CD14-positive monocyte (primary cell): ENCODE data around the gene MARS1. TPM values are rescaled to one million over a fixed set of nuclear protein-coding genes. Genes with fewer than 3 reads are reported as not detected.

Experiments used
- DNase-seq, 3 donors: peaks; one replicate each; pipeline ENCODE4 v3.0.0-alpha.2; 2011 to 2022
- H2AFZ ChIP-seq: 2 replicates; pipeline ENCODE4 v1.6.0; 2012; ENCODE audit warnings: mild to moderate bottlenecking, low read depth, low read length, inconsistent platforms; ENCODE audit not compliant: insufficient read depth, poor library complexity, severe bottlenecking
- H3K27ac ChIP-seq, 2 donors: 1 replicate in 1 of 2; 2 replicates in 1 of 2; pipeline ENCODE4 v1.5.1; 2012 to 2013; ENCODE audit warnings: low read length in 2 of 2, control low read depth in 1 of 2, inconsistent platforms in 1 of 2, low read depth in 1 of 2, mild to moderate bottlenecking in 1 of 2
- H3K27me3 ChIP-seq, 2 donors: one replicate each; pipeline versions ENCODE4 v1.6.0 to v1.6.1; 2011 to 2013; ENCODE audit warnings: low read length in 2 of 2; ENCODE audit not compliant: control insufficient read depth in 2 of 2, insufficient read depth in 2 of 2
- H3K36me3 ChIP-seq, 2 donors: replicated peaks in 1 of 2; 1 replicate in 1 of 2; 2 replicates in 1 of 2; pipeline versions ENCODE4 v1.5.1 to v1.6.1; 2012 to 2013; ENCODE audit warnings: low read length in 2 of 2, control low read depth in 1 of 2, inconsistent platforms in 1 of 2, mild to moderate bottlenecking in 1 of 2; ENCODE audit not compliant: insufficient read depth in 2 of 2, control insufficient read depth in 1 of 2
- H3K4me1 ChIP-seq, 2 donors: 1 replicate in 1 of 2; 2 replicates in 1 of 2; pipeline versions ENCODE4 v1.5.1 to v1.6.1; 2012 to 2013; ENCODE audit warnings: low read length in 2 of 2, control low read depth in 1 of 2, inconsistent platforms in 1 of 2, mild to moderate bottlenecking in 1 of 2, moderate library complexity in 1 of 2; ENCODE audit not compliant: insufficient read depth in 2 of 2, control insufficient read depth in 1 of 2
- H3K4me2 ChIP-seq: replicated peaks from 2 replicates; pipeline ENCODE3; 2012; ENCODE audit warnings: low read length, moderate library complexity, mild to moderate bottlenecking; ENCODE audit not compliant: poor library complexity, severe bottlenecking; ENCODE audit errors: extremely low read depth
- H3K4me3 ChIP-seq, 3 experiments: fragments of 200-600 bp in 1 of 3; sonication (generic) in 1 of 3; replicated peaks in 1 of 3; 1 replicate in 2 of 3; 2 replicates in 1 of 3; pipeline ENCODE4 v1.5.1; 2011 to 2013; ENCODE audit warnings: low read length in 3 of 3, mild to moderate bottlenecking in 3 of 3, control low read depth in 2 of 3, low read depth in 2 of 3, inconsistent platforms in 1 of 3, moderate library complexity in 1 of 3
- H3K79me2 ChIP-seq: 2 replicates; pipeline ENCODE4 v1.6.0; 2012; ENCODE audit warnings: mild to moderate bottlenecking, control low read depth, inconsistent platforms, low read length, moderate library complexity; ENCODE audit not compliant: insufficient read depth
- H3K9ac ChIP-seq: 2 replicates; pipeline ENCODE4 v1.6.0; 2017; ENCODE audit warnings: low read length, mild to moderate bottlenecking; ENCODE audit not compliant: insufficient read depth, poor library complexity, severe bottlenecking
- H3K9me3 ChIP-seq, 2 donors: replicated peaks in 1 of 2; 1 replicate in 1 of 2; 2 replicates in 1 of 2; pipeline versions ENCODE4 v1.5.1 to v1.6.1; 2012 to 2013; ENCODE audit warnings: low read length in 2 of 2, control low read depth in 1 of 2; ENCODE audit not compliant: control insufficient read depth in 1 of 2, insufficient read depth in 1 of 2
- H4K20me1 ChIP-seq: 2 replicates; pipeline ENCODE4 v1.6.0; 2012; ENCODE audit warnings: mild to moderate bottlenecking, low read length, control low read depth, moderate library complexity; ENCODE audit not compliant: insufficient read depth
- H3K27ac Mint-ChIP-seq, 7 donors: one replicate each; pipeline ENCODE4 v1.8.0; 2020; ENCODE audit warnings: mild to moderate bottlenecking in 7 of 7, mixed read lengths in 7 of 7, moderate library complexity in 6 of 7, inconsistent platforms in 2 of 7
- H3K27me3 Mint-ChIP-seq, 3 donors: one replicate each; pipeline ENCODE4 v1.8.0; 2021 to 2022; ENCODE audit warnings: low read depth in 3 of 3, mild to moderate bottlenecking in 3 of 3, mixed read lengths in 3 of 3, moderate library complexity in 3 of 3, inconsistent platforms in 1 of 3
- H3K36me3 Mint-ChIP-seq, 2 donors: one replicate each; pipeline ENCODE4 v1.8.0; 2020; ENCODE audit warnings: mixed read lengths in 2 of 2, inconsistent platforms in 1 of 2, mild to moderate bottlenecking in 1 of 2
- H3K4me1 Mint-ChIP-seq: one replicate; pipeline ENCODE4 v1.8.0; 2020; ENCODE audit warnings: mild to moderate bottlenecking, mixed read lengths
- H3K4me3 Mint-ChIP-seq, 2 donors: one replicate each; pipeline ENCODE4 v1.8.0; 2020; ENCODE audit warnings: mild to moderate bottlenecking in 2 of 2, mixed read lengths in 2 of 2, moderate library complexity in 1 of 2
- H3K9me3 Mint-ChIP-seq, 7 donors: one replicate each; pipeline ENCODE4 v1.8.0; 2020 to 2022; ENCODE audit warnings: mixed read lengths in 7 of 7, mild to moderate bottlenecking in 6 of 7, moderate library complexity in 6 of 7, inconsistent platforms in 2 of 7
- CTCF ChIP-seq: fragments of 200-600 bp; IDR thresholded peaks from one replicate; pipeline ENCODE4 v1.8.0; 2022; ENCODE audit warnings: antibody characterized with exemption, mild to moderate bottlenecking
- WGBS: methylation state at CpG from one replicate; pipeline ENCODE4 v1.1.5; 2013; ENCODE audit warnings: missing lambda C conversion rate; ENCODE audit not compliant: insufficient coverage; 5-methylcytosine and 5-hydroxymethylcytosine counted together
- intact Hi-C, 2 donors: fragments of 100-400 bp; cut with micrococcal nuclease; formaldehyde crosslinking; loops; one replicate each; pipeline versions ENCODE4 v1.15.0 to v1.15.1; 2023
- polyA plus RNA-seq, 3 donors: library from polyadenylated mRNA; depleted of rRNA in 1 of 3; unstranded in 2 of 3; stranded (reverse) in 1 of 3; fragments of 300-500 nt in 2 of 3; fragments of >200 nt in 1 of 3; fragmentation: Illumina TruSeq in 2 of 3; gene quantifications; 1 replicate in 2 of 3; 2 replicates in 1 of 3; pipeline ENCODE4 v1.2.3, GENCODE V29; 2012 to 2021

The MARS1 gene
- polyA plus RNA-seq, 3 donors, result 63.5 to 164 (median 79.8) TPM

DNA sequence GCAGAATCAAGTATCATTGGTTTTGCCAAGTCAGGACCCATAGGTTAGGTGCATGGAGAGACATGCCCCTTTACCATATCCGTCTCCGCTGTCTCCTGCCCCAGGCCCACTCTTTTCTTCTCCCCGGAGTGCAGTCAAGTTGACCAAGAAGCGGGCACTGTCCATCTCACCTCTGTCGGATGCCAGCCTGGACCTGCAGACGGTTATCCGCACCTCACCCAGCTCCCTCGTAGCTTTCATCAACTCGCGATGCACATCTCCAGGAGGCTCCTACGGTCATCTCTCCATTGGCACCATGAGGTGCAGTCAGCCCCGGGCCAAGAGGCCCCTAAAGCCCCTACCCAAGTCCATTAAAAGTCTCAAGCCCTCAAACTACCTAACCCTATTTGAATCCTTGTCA lies 23.3 kb upstream of the MARS1 start:
- peaks cover 0 to 10% (median 1%) of the 10 kb centered on the region in 7 donors for H3K9me3 Mint-ChIP-seq
- no peak overlapping the region for H3K9ac ChIP-seq
- no peak for DNase-seq
- 97% methylated on average over 10 of the region's 12 CpGs for WGBS
- H4K20me1 ChIP-seq, result peaks cover 38% of the 10 kb centered on the region
- H3K27me3 ChIP-seq, result peaks cover 15 to 26% of the 10 kb centered on the region in 2 donors
- TF ChIP-seq CTCF, result no peak
- no peak overlapping the region for H3K4me3 ChIP-seq
- peaks cover 0 to 4% of the 10 kb centered on the region in 2 donors for H3K9me3 ChIP-seq
- no peak overlapping the region for H3K4me2 ChIP-seq
- peak overlapping the region; percentile 6 to 16 for H3K4me3 Mint-ChIP-seq
- H3K79me2 ChIP-seq, result no peaks in the 10 kb centered on the region
- intact Hi-C loops, result loop anchor here in 1 of 2 donors (5.0 kb wide), 1 partner anchor 532 kb away; the partner anchor contains the start of gene SDR9C7
- H3K36me3 Mint-ChIP-seq, result peaks cover 26 to 32% of the 10 kb centered on the region in 2 donors
- H3K4me1 ChIP-seq, result peaks cover 33 to 49% of the 10 kb centered on the region in 2 donors
- no peak overlapping the region for H3K27ac ChIP-seq
- H3K4me1 Mint-ChIP-seq, result peaks cover 49% of the 10 kb centered on the region
- peaks cover 46 to 55% (median 46%) of the 10 kb centered on the region in 3 donors for H3K27me3 Mint-ChIP-seq
- H2AFZ ChIP-seq, result no peak overlapping the region
- H3K27ac Mint-ChIP-seq, result peak overlapping the region in 2 of 7 donors; percentile 7 to 35
- H3K36me3 ChIP-seq, result peaks cover 7 to 25% of the 10 kb centered on the region in 2 donors

DNA sequence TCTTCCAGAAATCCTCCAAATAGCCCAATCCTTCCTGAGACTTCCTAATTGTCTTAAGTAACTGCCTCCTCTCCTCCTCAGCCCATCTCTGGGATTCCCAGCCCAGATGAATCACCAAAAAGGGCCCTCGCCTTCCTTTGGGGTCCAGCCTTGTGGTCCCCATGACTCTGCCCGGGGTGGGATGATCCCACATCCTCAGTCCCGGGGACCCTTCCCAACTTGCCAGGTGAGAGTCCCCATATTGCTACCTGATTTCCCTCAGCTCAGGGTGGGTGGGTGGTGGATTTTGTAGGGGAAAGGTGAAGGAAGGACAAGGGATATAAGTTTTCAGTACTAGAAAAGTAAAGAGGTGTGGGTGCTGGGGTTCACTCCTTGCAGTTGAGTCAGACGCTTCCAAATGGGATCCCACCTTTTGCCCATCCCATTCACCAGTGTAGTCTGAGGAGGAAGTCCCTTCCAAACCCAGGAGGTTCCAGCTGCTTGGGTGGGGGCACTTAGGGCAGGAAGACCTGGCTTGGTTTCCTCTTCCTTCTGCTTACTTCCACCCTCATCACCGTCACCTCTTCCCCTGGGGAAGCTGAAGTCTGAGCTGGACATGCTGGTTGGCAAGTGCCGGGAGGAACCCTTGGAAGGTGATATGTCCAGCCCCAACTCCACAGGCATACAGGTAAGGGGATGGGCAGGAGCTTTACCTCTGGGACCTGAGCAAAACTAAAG lies 22.7 kb upstream of the MARS1 start:
- Histone ChIP-seq H3K36me3 (peaks cover 13 to 31% of the 10 kb centered on the region in 2 donors), H3K4me2 (no peak overlapping the region), H2AFZ (no peak overlapping the region), H3K9me3 (peaks cover 0 to 4% of the 10 kb centered on the region in 2 donors), H3K79me2 (no peaks in the 10 kb centered on the region), H4K20me1 (peaks cover 44% of the 10 kb centered on the region), H3K27ac (no peak overlapping the region), H3K4me3 (no peak overlapping the region), H3K4me1 (peaks cover 34 to 49% of the 10 kb centered on the region in 2 donors), H3K27me3 (peaks cover 15 to 25% of the 10 kb centered on the region in 2 donors), H3K9ac (no peak overlapping the region)
- Mint-ChIP-seq H3K4me1 (peaks cover 51% of the 10 kb centered on the region), H3K4me3 (peak overlapping the region; percentile 6 to 8), H3K36me3 (peaks cover 30 to 38% of the 10 kb centered on the region in 2 donors), H3K27me3 (peaks cover 42 to 51% (median 45%) of the 10 kb centered on the region in 3 donors), H3K9me3 (peaks cover 0 to 10% (median 1%) of the 10 kb centered on the region in 7 donors), H3K27ac (peak overlapping the region in 3 of 7 donors; percentile 7 to 27 (median 16))
- DNase-seq, result no peak
- no peak for TF ChIP-seq CTCF
- WGBS, result 80% methylated on average over 1 of the region's 6 CpGs
- intact Hi-C loops, result no loop called here
